DOHH2 (cell line): Measurements from ENCODE around the gene SF3B1.

ENCODE experiments used
- H3F3A ChIP-seq: fragments of 200-600 bp; sonication (generic), shearing (Covaris generic); 2 replicates; pipeline ENCODE4 v1.6.0; 2016; ENCODE audit warnings: antibody characterized with exemption, mild to moderate bottlenecking; ENCODE audit not compliant: control insufficient read depth, insufficient read depth
- H3K27ac ChIP-seq: fragments of 200-600 bp; sonication (generic); 2 replicates; pipeline ENCODE4 v1.5.1; 2014; ENCODE audit warnings: low read depth, mild to moderate bottlenecking, low read length, moderate library complexity
- H3K27me3 ChIP-seq: fragments of 200-600 bp; sonication (generic); 2 replicates; pipeline ENCODE4 v1.6.1; 2014; ENCODE audit warnings: mild to moderate bottlenecking, low read length, mixed read lengths; ENCODE audit not compliant: control insufficient read depth
- H3K36me3 ChIP-seq: fragments of 200-600 bp; sonication (generic); 2 replicates; pipeline ENCODE4 v1.6.1; 2014; ENCODE audit warnings: mild to moderate bottlenecking, low read length, moderate library complexity, mixed read lengths; ENCODE audit not compliant: control insufficient read depth
- H3K4me1 ChIP-seq: fragments of 200-600 bp; sonication (generic); 2 replicates; pipeline ENCODE4 v1.6.1; 2014; ENCODE audit warnings: mild to moderate bottlenecking, low read length, mixed read lengths; ENCODE audit not compliant: control insufficient read depth
- H3K4me2 ChIP-seq: fragments of 200-600 bp; sonication (generic); 2 replicates; pipeline ENCODE4 v1.6.0; 2014; ENCODE audit warnings: mild to moderate bottlenecking, low read length, moderate library complexity
- H3K4me3 ChIP-seq: fragments of 200-600 bp; sonication (generic); 2 replicates; pipeline ENCODE4 v1.5.1; 2014; ENCODE audit warnings: mild to moderate bottlenecking, low read length, mixed read lengths
- H3K79me2 ChIP-seq: fragments of 200-600 bp; sonication (generic); 2 replicates; pipeline ENCODE4 v1.6.1; 2014; ENCODE audit warnings: mild to moderate bottlenecking, low read length, mixed read lengths; ENCODE audit not compliant: control insufficient read depth
- H3K9me2 ChIP-seq: fragments of 200-600 bp; sonication (generic); replicated peaks from 2 replicates; pipeline ENCODE4 v1.6.1; 2014; ENCODE audit warnings: mild to moderate bottlenecking, low read length, mixed read lengths; ENCODE audit not compliant: control insufficient read depth
- H3K9me3 ChIP-seq: fragments of 200-600 bp; sonication (generic); 2 replicates; pipeline ENCODE4 v1.6.1; 2014; ENCODE audit warnings: antibody characterized with exemption, low read length, mixed read lengths; ENCODE audit not compliant: control insufficient read depth, insufficient read depth
- H4K20me1 ChIP-seq: fragments of 200-600 bp; sonication (generic); 2 replicates; pipeline ENCODE4 v1.6.0; 2014; ENCODE audit warnings: low read depth, mild to moderate bottlenecking, antibody characterized with exemption, low read length, moderate library complexity; ENCODE audit not compliant: control insufficient read depth, insufficient read depth
- CTCF ChIP-seq: fragments of 200-600 bp; sonication (generic); IDR thresholded peaks from one replicate; pipeline ENCODE4 v1.5.1; 2014; ENCODE audit warnings: antibody characterized with exemption, mild to moderate bottlenecking, low read depth, low read length; ENCODE audit not compliant: poor library complexity, severe bottlenecking
- EZH2phosphoT487 ChIP-seq: fragments of 200-600 bp; sonication (generic); IDR thresholded peaks from 2 replicates; pipeline ENCODE4 v1.6.1; 2017; ENCODE audit warnings: borderline replicate concordance, mild to moderate bottlenecking, antibody characterized with exemption, low read length, moderate library complexity, mixed read lengths

Gene SF3B1

GRCh38 chr2:197427986-197428385 is 6.8 kb downstream of the SF3B1 start:
- Histone ChIP-seq H3F3A (0 out of 2 replicates have a peak, but pooled peaks cover 4% of the 10 kb centered on the region), H3K4me1 (peaks cover 46% of the 10 kb centered on the region), H3K9me2 (no peaks in the 10 kb centered on the region), H3K36me3 (peaks cover 81% of the 10 kb centered on the region), H3K79me2 (peaks cover 100% of the 10 kb centered on the region), H3K4me3 (no peak overlapping the region), H3K9me3 (no peaks in the 10 kb centered on the region), H3K27me3 (no peaks in the 10 kb centered on the region), H3K27ac (no peak overlapping the region), H3K4me2 (no peak overlapping the region), H4K20me1 (peaks cover 53% of the 10 kb centered on the region)
- no peak for TF ChIP-seq CTCF
- TF ChIP-seq EZH2phosphoT487, result no peak

- TF ChIP-seq CTCF (no peak), EZH2phosphoT487 (no peak)
- Histone ChIP-seq H4K20me1 (peaks cover 46% of the 10 kb centered on the region), H3K4me2 (no peak overlapping the region), H3K4me3 (no peak overlapping the region), H3K27me3 (no peaks in the 10 kb centered on the region), H3F3A (0 out of 2 replicates have a peak, but pooled peaks cover 4% of the 10 kb centered on the region), H3K9me3 (no peaks in the 10 kb centered on the region), H3K79me2 (peaks cover 99% of the 10 kb centered on the region), H3K36me3 (peaks cover 81% of the 10 kb centered on the region), H3K27ac (no peak overlapping the region), H3K4me1 (peaks cover 37% of the 10 kb centered on the region), H3K9me2 (no peaks in the 10 kb centered on the region)
Measured at GRCh38 chr2:197426723-197427603, 7.9 kb downstream of the SF3B1 start.

- H3K27me3 ChIP-seq, result no peaks in the 10 kb centered on the region
- H3K4me2 ChIP-seq, result no peak overlapping the region
- H3K36me3 ChIP-seq, result peaks cover 83% of the 10 kb centered on the region
- TF ChIP-seq EZH2phosphoT487 (no peak), CTCF (no peak)
- no peaks in the 10 kb centered on the region for H3K9me3 ChIP-seq
- H3K27ac ChIP-seq, result no peak overlapping the region
- peaks cover 23% of the 10 kb centered on the region for H3K4me1 ChIP-seq
- H3K9me2 ChIP-seq, result no peaks in the 10 kb centered on the region
- H3K4me3 ChIP-seq, result no peak overlapping the region
- H3F3A ChIP-seq, result peaks cover 12% of the 10 kb centered on the region
- H4K20me1 ChIP-seq, result peaks cover 35% of the 10 kb centered on the region
- peaks cover 99% of the 10 kb centered on the region for H3K79me2 ChIP-seq
Measured at GRCh38 chr2:197425550-197425949, 9.3 kb downstream of the SF3B1 start.
